ENCODE results near the gene CLN5. TPM values are rescaled to one million over a fixed set of nuclear protein-coding genes. Genes with fewer than 3 reads are reported as not detected.

Gene CLN5
- total RNA-seq, 1 donor from 2014 or later: 38.2 TPM

- intact Hi-C loops (cut with DNase I): no loop called here
Observed at GRCh38 chr13:76969488-76970365, 22.2 kb upstream of the CLN5 start.

DNA sequence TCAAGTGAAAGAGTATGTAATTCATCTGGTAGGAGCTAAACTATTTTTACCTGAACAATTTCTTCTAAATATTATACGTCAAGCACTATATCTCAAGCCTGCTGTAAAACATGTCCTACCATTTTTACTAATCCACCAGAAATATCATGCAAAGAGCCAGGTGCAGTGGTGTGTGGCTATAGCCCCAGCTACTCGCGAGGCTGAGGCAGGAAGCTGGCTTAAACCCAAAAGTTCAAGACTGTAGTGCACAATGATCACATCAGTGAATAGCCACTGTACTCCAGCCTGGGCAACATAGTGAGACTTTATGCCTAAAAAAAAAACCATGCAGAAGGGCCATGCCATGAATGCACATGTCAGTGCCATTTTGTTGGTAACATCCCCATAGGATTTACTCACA, 20.7 kb upstream of the CLN5 start:
- Histone ChIP-seq H3K4me3 (no peak overlapping the region), H3K9me3 (no peaks in the 10 kb centered on the region), H3K27me3 (ENCODE audit: low read depth) (no peaks in the 10 kb centered on the region), H3K4me1 (no peaks in the 10 kb centered on the region), H3K36me3 (no peaks in the 10 kb centered on the region), H3K27ac (no peak overlapping the region)
- no peak for TF ChIP-seq CTCF (IDR thresholded peaks at IDR 0.05)
- ATAC-seq (no peak), DNase-seq (no peak)
- intact Hi-C loops (cut with DNase I): no loop called here

More at GRCh38 chr13:76969488-76970365, 22.2 kb upstream of the CLN5 start:
- DNase-seq (no peak), ATAC-seq (peak; percentile 44 to 52)
- H3K4me3 ChIP-seq: no peak overlapping the region
- H3K36me3 ChIP-seq: no peaks in the 10 kb centered on the region
- no peaks in the 10 kb centered on the region for H3K27me3 ChIP-seq (ENCODE audit: low read depth)
- no peaks in the 10 kb centered on the region for H3K9me3 ChIP-seq
- no peak for TF ChIP-seq CTCF (IDR thresholded peaks at IDR 0.05)
- no peaks in the 10 kb centered on the region for H3K4me1 ChIP-seq
- no peak overlapping the region for H3K27ac ChIP-seq

DNA sequence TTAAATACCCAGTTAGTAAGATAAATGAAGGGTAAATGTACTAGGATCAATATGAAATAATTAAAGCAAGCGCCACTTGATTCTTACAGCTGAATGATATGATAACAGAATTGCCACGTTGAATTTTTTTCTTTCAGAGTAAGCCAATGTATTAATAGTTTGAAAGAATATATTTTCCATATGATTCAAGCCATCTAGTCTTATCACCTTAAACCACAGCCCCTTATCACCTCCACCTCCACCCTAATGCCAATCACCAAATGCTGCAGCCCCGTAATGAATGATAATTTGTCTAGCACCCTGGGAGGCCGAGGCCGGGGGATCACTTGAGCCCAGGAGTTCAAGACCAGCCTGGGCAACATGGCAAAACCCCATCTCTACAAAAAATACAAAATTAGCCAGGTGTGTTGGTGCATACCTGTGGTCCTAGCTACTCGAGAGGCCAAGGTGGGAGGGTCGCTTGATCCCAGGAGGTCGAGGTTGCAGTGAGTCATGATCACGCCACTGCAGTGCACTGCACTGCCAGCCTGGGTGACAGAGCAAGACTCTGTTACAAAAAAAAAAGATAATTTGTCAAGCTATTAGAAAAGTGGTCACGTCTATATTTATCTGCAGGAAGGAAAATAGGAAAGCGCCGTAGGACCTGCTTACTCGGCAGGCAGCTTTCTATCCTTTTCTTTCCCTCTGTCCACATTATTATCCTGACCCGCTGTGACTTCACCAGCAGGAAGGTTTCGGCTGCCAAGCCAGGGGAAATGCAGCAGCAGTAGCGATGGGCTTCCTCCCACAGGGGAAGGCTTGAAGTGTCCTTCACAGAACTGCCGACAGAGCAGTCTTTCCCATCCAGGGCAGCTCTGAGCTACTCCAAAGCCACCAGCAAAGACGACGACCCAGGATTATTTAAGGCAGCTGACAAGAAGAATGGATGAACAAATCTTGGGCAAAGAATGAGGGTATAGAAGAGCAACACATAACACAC, 19.7 kb upstream of the CLN5 start:
- intact Hi-C loops (cut with DNase I): no loop called here
- no peak for TF ChIP-seq CTCF (IDR thresholded peaks at IDR 0.05)
- H3K4me1 ChIP-seq: no peaks in the 10 kb centered on the region
- H3K36me3 ChIP-seq: no peaks in the 10 kb centered on the region
- no peaks in the 10 kb centered on the region for H3K27me3 ChIP-seq (ENCODE audit: low read depth)
- ATAC-seq: no peak
- H3K9me3 ChIP-seq: no peaks in the 10 kb centered on the region
- H3K4me3 ChIP-seq: no peak overlapping the region
- no peak for DNase-seq
- H3K27ac ChIP-seq: no peak overlapping the region

- Histone ChIP-seq H3K9me3 (no peaks in the 10 kb centered on the region), H3K27ac (no peak overlapping the region), H3K36me3 (no peaks in the 10 kb centered on the region), H3K4me3 (no peak overlapping the region), H3K4me1 (no peaks in the 10 kb centered on the region), H3K27me3 (ENCODE audit: low read depth) (no peaks in the 10 kb centered on the region)
- no peak for TF ChIP-seq CTCF (IDR thresholded peaks at IDR 0.05)
- no peak for DNase-seq
- no peak for ATAC-seq
- intact Hi-C loops (cut with DNase I): no loop called here
Observed at GRCh38 chr13:76973920-76974617, 17.8 kb upstream of the CLN5 start.

GRCh38 chr13:76974618-76974975, 17.3 kb upstream of the CLN5 start:
- TF ChIP-seq CTCF (IDR thresholded peaks at IDR 0.05): no peak
- intact Hi-C loops (cut with DNase I): no loop called here
- Histone ChIP-seq H3K36me3 (no peaks in the 10 kb centered on the region), H3K4me3 (no peak overlapping the region), H3K9me3 (no peaks in the 10 kb centered on the region), H3K27ac (no peak overlapping the region), H3K4me1 (peaks cover under 1% of the 10 kb centered on the region), H3K27me3 (ENCODE audit: low read depth) (no peaks in the 10 kb centered on the region)
- ATAC-seq: no peak
- DNase-seq: no peak
